Measurements from ENCODE around the gene TNFRSF4. TPM values are rescaled to one million over a fixed set of nuclear protein-coding genes. Genes with fewer than 3 reads are reported as not detected.

Gene TNFRSF4
- total and polyA plus RNA-seq, 2 of the 13 experiments (the other 11 are each of a cell fraction or from before 2014, with no cell fraction given), result not detected

DNA sequence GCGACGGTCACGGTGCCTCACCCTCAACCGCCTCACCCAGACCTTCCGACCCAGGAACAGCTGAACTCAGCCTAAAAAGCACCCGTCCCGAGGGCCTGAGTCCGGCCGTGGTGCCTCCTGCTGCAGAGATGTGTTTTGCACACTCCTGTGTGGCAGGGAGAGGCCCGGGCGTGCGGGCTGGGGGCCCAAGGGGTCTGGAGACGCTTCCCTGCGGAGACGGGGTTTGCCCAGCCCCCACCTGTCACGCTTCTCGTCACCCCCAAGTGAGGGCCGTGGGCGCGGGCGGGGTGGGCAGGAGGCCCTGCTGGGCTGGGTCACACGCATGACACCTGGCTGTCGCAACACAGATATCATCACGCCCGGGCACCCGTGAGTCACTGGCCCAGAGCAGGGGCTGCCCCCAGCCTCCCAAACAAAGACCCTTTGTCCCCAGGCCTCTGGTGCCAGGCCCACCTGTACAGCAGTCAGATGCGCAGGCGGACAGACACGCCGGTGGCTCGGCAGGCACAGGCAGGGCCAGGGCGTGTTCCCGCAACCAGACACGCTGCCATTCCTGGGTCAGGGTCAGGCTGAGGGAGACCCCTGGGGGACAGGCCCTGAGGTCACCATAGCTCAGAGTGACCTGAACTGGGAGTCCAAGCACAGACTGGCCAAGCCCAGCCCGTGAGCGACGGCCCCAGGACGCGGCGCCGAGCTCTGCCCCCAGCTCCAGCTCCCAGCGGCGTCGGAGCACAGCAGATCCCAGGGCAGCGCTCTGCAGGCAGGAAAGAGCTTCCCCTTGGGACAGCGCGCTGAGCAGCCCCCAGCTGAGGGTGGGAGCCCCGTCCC, 24.1 kb upstream of the TNFRSF4 start (continued):
- TF ChIP-seq, protein P1, sequence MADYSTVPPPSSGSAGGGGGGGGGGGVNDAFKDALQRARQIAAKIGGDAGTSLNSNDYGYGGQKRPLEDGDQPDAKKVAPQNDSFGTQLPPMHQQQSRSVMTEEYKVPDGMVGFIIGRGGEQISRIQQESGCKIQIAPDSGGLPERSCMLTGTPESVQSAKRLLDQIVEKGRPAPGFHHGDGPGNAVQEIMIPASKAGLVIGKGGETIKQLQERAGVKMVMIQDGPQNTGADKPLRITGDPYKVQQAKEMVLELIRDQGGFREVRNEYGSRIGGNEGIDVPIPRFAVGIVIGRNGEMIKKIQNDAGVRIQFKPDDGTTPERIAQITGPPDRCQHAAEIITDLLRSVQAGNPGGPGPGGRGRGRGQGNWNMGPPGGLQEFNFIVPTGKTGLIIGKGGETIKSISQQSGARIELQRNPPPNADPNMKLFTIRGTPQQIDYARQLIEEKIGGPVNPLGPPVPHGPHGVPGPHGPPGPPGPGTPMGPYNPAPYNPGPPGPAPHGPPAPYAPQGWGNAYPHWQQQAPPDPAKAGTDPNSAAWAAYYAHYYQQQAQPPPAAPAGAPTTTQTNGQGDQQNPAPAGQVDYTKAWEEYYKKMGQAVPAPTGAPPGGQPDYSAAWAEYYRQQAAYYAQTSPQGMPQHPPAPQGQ (CRISPR knock-in tag; IDR thresholded peaks at IDR 0.05; ENCODE audit: borderline replicate concordance), result peak; percentile 10; the same call in 1 of the 2 replicates
- TF ChIP-seq, protein P2, sequence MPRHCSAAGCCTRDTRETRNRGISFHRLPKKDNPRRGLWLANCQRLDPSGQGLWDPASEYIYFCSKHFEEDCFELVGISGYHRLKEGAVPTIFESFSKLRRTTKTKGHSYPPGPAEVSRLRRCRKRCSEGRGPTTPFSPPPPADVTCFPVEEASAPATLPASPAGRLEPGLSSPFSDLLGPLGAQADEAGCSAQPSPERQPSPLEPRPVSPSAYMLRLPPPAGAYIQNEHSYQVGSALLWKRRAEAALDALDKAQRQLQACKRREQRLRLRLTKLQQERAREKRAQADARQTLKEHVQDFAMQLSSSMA (CRISPR knock-in tag; IDR thresholded peaks at IDR 0.05), result no peak
- TF ChIP-seq TAF1 (CRISPR knock-in tag; IDR thresholded peaks at IDR 0.05) (peak; percentile 36; the same call in 1 of the 2 replicates), ZIK1 (CRISPR knock-in tag; IDR thresholded peaks at IDR 0.05; ENCODE audit: borderline replicate concordance, low read depth) (peak; percentile 54; the same call in 1 of the 2 replicates), NR2F1 (CRISPR knock-in tag; IDR thresholded peaks at IDR 0.05) (peak; percentile 21 to 70; a peak in 2 of 4 replicates), U2AF1 (optimal IDR thresholded peaks at IDR 0.05; ENCODE audit: low read depth, low read length) (peak; percentile 66), CEBPB (IDR thresholded peaks at IDR 0.05; ENCODE audit: borderline replicate concordance, low read depth, low read length) (peak; percentile 84), ZNF660 (CRISPR knock-in tag; IDR thresholded peaks at IDR 0.05; ENCODE audit: borderline replicate concordance, low read depth) (no peak), ZFP37 (CRISPR knock-in tag; IDR thresholded peaks at IDR 0.05; ENCODE audit: borderline replicate concordance) (0 out of 2 replicates have a peak, but pooled peaks have one; percentile 32), SIN3A (IDR thresholded peaks at IDR 0.05; ENCODE audit: borderline replicate concordance, low read depth, low read length) (peak; percentile 62; the same call in 1 of the 2 replicates), MZF1 (CRISPR knock-in tag; IDR thresholded peaks at IDR 0.05; ENCODE audit: borderline replicate concordance) (no peak), EP300 (IDR thresholded peaks at IDR 0.05; ENCODE audit: low read depth in 2 of 2, low read length in 2 of 2) (peak in 1 of 2 experiments; percentile 38; a peak in 1 of 4 replicates), EP300 (CRISPR knock-in tag; IDR thresholded peaks at IDR 0.05; ENCODE audit: borderline replicate concordance) (peak; percentile 65), TBX3 (IDR thresholded peaks at IDR 0.05; ENCODE audit: borderline replicate concordance) (peak; percentile 47; the same call in 1 of the 2 replicates), BHLHE40 (IDR thresholded peaks at IDR 0.05; ENCODE audit: low read length) (0 out of 2 replicates have a peak, but pooled peaks have one; percentile 35)
- TF ChIP-seq, protein P3, sequence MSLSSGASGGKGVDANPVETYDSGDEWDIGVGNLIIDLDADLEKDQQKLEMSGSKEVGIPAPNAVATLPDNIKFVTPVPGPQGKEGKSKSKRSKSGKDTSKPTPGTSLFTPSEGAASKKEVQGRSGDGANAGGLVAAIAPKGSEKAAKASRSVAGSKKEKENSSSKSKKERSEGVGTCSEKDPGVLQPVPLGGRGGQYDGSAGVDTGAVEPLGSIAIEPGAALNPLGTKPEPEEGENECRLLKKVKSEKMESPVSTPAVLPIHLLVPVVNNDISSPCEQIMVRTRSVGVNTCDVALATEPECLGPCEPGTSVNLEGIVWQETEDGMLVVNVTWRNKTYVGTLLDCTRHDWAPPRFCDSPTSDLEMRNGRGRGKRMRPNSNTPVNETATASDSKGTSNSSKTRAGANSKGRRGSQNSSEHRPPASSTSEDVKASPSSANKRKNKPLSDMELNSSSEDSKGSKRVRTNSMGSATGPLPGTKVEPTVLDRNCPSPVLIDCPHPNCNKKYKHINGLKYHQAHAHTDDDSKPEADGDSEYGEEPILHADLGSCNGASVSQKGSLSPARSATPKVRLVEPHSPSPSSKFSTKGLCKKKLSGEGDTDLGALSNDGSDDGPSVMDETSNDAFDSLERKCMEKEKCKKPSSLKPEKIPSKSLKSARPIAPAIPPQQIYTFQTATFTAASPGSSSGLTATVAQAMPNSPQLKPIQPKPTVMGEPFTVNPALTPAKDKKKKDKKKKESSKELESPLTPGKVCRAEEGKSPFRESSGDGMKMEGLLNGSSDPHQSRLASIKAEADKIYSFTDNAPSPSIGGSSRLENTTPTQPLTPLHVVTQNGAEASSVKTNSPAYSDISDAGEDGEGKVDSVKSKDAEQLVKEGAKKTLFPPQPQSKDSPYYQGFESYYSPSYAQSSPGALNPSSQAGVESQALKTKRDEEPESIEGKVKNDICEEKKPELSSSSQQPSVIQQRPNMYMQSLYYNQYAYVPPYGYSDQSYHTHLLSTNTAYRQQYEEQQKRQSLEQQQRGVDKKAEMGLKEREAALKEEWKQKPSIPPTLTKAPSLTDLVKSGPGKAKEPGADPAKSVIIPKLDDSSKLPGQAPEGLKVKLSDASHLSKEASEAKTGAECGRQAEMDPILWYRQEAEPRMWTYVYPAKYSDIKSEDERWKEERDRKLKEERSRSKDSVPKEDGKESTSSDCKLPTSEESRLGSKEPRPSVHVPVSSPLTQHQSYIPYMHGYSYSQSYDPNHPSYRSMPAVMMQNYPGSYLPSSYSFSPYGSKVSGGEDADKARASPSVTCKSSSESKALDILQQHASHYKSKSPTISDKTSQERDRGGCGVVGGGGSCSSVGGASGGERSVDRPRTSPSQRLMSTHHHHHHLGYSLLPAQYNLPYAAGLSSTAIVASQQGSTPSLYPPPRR (CRISPR knock-in tag; IDR thresholded peaks at IDR 0.05; ENCODE audit: borderline replicate concordance), result peak; percentile 85; the same call in 1 of the 2 replicates
- TF ChIP-seq, protein P4, sequence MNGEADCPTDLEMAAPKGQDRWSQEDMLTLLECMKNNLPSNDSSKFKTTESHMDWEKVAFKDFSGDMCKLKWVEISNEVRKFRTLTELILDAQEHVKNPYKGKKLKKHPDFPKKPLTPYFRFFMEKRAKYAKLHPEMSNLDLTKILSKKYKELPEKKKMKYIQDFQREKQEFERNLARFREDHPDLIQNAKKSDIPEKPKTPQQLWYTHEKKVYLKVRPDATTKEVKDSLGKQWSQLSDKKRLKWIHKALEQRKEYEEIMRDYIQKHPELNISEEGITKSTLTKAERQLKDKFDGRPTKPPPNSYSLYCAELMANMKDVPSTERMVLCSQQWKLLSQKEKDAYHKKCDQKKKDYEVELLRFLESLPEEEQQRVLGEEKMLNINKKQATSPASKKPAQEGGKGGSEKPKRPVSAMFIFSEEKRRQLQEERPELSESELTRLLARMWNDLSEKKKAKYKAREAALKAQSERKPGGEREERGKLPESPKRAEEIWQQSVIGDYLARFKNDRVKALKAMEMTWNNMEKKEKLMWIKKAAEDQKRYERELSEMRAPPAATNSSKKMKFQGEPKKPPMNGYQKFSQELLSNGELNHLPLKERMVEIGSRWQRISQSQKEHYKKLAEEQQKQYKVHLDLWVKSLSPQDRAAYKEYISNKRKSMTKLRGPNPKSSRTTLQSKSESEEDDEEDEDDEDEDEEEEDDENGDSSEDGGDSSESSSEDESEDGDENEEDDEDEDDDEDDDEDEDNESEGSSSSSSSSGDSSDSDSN (CRISPR knock-in tag; IDR thresholded peaks at IDR 0.05), result peak; percentile 60
